EL (cell line): ENCODE measurements around the gene BABAM1.

Experiments
- DNase-seq: peaks from one replicate; pipeline ENCODE4 v3.0.0-alpha.2; 2016

Gene BABAM1

GRCh38 chr19:17303940-17304267 lies 36.7 kb downstream of the BABAM1 start:
- no peak for DNase-seq

DNA sequence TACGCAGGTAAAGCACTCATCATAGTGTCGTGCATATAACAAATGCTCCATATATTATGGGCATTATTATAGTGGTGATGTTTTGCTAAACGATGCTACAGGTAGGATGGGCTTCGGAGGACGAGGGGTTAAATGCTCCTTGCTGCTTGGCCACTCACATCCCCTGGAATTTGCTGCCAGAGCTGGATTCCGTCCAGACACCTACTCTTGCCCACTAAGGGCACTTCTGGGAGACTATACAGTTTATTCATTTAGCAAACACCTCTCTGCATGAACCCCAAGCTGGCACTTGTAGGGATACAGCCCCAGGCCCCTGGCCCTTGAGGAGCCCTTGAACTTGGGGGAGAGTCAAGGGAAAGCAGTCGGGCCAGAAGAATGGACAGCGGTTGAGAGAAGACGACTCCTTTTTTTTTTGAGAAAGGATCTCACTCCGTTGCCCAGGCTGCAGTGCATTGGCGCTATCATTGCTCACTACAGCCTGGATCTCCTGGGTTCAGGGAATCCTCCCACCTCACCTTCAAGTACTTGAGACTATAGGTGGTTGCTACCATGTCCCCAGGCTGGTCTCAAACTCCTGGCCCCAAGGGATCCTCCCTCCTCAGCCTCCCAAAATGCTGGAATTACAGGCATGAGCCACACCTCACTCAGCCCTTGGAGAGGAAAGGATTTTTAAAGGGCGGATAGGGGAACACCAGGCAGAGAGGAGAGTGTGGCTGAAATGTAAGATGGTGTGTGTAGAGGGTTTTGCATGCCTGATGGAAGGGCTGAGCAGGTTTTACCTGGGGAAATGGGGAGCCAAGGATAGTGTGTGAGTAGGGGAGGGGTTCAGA lies 37.4 kb downstream of the BABAM1 start:
- DNase-seq, result no peak

DNA sequence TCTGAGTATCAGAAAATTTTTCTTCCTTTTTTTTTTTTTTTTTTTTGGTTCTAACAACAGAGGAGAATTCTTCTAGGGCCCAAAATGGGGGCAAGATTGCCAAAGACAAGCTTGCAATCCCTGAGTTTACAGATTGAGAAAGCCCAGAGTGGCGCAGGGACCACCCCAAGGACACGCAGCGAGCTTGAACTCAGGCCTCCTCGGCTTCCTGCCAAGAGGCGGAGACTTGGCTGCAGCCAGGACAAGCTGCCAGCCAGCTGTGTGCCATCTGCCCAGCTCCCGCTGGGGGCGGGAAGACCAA lies 37.9 kb downstream of the BABAM1 start:
- no peak for DNase-seq

GRCh38 chr19:17305517-17306284 lies 38.5 kb downstream of the BABAM1 start, which contains the start of gene MRPL34:
Gene MRPL34, plus strand, starts transcription at chr19:17305872. Its CDS starts 21 bp downstream, at chr19:17305893.
- peak; percentile 99 for DNase-seq

DNA sequence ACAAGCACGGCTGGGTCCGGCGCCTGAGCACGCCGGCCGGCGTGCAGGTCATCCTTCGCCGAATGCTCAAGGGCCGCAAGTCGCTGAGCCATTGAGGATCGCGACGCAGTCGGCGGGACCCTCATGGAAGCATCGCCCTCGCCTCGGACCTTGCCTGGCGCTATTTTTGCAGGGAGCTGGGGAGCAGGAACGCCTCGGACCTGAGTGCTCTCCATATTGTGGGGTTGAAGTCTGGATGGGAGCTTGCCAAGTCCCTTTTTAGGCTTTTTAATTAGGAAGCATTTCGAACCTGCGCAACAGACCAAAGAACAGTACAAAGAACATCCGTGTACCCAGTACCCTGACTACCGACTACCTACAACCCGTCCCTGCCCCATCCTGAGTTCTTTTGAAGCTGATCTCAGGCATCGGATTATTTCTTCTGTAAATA lies 39.1 kb downstream of the BABAM1 start:
- DNase-seq, result no peak

- no peak for DNase-seq
These were observed 40.7 kb downstream of the BABAM1 start for GRCh38 chr19:17307876-17308377.

DNA sequence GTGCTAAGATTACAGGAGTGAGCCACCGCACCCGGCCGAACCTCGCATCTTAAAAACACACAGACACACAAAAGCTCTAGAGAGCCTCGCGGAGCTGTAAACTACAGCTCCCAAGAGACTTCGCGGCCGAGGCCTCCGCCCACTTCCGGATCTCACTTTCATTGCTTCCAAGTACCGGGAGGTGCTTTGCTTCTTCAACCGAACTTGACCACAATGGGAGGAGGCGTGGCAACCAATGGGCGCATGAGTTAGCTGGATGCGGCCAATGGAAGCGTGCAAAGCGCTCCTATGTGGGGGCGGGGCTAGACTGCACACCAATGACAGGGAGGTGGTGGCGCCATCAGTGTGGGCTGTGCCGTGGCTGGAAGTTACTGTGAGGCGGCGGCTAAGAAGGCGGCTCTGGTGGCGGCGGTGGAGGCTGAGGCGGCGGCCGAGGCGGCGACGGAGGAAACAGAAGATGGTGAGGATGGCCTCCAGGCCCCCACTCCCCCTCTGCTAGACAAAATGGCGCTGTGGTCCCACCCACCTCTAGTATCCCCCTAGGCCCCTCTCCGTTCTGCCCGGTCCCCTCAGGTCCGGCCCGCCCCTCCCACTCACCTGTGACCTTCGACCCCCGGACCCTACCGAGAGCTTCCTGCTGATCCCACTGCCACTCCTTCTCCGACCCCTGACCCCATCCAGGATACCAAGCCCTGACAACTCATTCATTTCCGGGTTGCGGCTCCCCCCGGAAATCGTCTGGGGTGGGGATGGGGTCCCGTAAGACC lies 42.1 kb downstream of the BABAM1 start, which contains the start of gene DDA1:
DDA1 (plus strand) TSS at position 366 of the 767 bp plus-strand sequence; CDS start at position 458, 92 bp downstream.
- peak; percentile 100 for DNase-seq

DNA sequence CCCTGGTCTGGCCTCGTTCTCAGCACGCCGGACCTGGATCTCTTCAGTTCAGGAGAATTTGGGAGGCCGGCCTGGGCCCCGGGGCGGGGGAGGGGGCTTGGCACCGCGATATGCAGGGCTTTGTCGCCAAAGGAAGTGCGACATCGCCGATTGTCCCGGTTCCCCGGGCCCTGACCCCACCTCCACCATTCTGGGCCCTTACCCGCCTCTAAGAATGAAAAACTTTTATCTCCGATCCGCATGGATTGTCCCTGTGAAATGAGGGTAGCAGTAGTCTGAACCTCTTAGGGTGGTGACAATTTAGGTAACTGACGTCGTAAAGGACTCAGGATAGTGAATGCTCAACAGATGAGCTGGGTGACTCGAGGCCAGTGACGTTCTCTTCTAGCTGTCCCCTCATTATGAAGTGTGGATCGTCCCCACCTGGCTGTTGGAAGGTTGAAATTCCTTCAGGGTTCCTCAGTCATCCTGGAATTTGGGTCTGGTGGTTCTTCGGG lies 42.8 kb downstream of the BABAM1 start:
- no peak for DNase-seq

DNA sequence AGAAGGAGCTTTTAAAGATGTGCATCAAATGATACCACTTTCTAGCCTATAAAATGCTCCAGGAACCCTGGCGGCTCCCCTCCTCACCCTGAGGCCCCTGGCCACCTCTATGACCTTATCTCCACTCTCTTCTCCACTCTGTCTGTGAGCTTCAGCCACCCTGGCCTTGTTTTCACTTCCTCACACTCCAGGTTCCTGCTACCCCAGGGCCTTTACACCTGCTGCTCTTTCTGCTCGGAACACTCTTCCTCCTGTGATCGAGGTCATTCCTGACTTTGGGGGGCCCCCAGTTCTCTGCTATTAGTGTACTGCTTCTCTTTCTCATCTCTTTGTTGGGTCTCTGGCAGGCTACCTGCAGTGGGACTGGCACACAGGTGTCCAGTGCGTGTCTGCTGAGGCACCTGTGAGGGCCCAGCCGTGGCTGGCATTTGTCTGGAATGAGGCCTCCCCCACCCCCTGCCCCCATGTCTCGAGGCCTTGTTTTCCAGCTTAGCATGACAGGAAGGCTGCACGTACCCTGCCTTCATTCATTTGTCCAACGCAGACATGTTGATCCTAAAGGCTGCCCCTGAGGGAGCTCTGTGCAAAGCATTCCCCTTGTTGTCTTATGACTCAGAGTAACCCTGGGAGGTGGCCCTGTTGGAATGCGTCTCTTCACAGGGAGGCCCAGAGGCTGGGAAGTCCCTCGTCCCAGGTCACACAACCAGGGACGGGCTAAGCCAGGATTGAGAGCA lies 44.4 kb downstream of the BABAM1 start:
- DNase-seq, result peak; percentile 89

DNA sequence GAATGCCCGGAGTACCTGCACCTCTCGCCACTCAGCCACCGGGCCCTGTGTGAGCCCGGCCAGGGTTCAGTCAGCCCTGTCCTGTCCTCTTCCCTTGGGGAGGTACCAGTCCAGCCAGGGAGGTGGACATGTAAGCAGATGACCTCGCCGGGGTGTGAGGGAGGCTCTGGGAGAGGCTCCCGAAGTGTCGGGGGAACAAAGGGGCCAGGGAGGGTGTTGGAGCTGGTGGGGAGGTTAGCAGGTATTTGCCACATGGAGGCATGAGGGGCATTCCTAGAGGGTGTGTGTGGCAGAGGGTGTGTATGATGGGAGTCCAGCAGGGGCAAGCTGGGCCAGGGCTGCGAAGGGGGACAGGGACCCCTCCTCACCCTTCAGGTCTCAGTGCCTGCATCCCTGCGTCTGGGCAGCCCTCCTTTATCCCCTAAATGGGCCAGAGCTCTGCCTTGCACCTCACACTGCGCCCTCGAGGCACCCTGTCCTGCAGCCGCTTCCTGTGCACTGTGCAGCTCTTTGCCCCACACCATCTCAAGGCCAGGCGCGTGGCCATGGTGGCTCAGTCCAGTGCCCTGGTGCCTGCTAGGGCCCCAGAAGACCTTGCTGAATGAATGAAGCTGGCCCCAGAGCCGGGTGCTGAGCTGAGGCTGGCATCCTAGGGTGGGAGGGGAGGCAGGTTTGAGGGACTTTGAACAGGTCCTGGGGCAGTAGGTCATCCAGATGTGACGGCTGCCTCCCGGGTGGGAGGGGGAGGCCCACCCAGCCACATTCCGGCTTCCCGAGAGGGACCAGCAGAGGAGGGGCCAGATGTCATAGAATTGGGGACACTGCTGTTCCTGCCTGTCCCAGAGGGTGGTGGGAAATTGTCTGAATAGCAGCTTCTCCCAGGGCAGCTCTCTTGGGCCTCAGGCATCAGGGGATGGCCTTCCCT lies 45.2 kb downstream of the BABAM1 start:
- DNase-seq, result no peak

DNA sequence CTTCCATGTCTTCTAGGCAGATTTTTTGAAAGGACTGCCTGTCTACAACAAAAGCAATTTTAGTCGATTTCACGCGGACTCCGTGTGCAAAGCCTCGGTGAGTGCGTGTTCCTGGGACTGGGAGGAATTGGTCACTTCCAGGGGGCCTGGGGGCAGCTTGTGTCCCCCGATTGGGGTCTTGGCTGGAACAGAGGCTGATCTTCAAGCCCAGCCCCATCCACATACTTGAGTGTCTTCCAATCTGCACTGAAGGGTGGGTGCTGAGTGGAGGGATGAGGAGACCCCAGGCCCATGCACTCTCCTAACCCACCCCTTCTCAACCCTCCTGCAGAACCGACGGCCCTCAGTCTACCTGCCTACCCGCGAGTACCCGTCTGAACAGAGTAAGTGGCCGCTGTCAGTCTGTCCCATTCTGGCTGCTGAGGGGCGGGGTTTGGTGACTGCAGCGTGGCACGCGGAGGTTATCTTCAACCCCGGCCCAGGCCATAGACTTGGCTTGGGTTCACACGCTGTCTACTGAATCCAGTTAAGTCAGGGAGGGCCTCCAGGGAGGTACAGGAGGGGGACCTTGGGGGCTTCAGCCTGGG lies 46.9 kb downstream of the BABAM1 start:
- no peak for DNase-seq

DNA sequence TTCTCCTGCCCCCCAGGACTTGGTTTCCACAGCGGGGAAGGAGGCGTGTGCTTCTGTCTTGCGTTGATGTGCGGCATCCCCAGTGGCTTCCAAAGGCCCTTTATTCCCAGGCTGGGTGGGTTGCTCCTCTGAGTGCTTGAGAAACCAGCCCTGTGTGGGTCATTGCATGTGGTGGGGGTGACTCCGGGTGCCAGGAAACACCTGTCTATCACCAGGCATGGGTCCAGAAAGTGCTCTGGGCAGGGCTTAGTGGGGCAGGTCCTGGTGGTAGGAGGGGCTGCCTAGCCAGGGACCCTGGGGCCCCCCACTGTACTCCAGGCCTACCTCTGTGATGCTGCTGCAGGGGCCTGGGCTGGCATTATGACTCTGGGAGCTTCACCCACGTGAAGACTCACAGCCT lies 51.7 kb downstream of the BABAM1 start:
- no peak for DNase-seq

GRCh38 chr19:17319473-17320238 lies 52.4 kb downstream of the BABAM1 start:
- no peak for DNase-seq

DNA sequence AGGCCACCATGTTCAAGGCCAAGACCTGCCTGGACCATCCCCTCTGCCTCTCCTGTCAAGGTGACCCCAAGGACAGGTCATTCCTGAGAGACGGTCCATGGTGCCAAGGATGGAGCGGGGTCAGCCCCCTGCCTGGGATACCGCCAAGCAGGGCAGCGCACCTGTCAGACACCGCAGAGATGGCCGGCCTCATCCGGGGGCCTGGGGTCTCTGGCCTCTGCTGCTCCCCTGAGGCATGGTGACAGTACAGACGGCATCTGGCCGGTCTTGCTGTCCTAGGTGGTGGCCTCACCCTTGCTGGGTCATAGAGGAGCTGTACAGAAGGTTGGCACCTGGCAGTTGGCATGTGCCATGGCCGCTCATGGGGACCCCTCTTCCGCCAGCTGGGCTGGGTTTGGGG lies 53.2 kb downstream of the BABAM1 start:
- DNase-seq, result no peak

- DNase-seq, result no peak
These were observed 54.6 kb downstream of the BABAM1 start for GRCh38 chr19:17321655-17322489.

DNA sequence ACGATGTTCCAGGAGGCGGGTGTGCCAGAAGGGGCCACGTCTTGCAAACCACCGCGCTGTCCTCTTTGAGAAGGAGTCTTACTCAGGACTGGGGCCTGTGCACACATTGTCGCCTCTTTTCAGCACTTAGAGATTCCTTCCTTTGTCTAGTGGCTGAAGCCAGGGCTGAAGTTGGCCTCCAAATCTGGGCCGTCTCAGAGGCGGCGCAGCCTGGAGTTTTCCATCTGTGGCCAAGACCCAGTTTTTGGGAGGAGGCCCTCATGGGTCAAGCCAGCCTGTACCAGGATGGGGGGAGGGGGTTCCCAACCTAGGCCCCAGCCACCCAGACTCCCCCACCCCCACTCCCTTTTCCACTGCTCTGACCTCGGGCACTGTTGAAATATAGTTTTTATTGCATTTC lies 55.6 kb downstream of the BABAM1 start:
- DNase-seq, result no peak

DNA sequence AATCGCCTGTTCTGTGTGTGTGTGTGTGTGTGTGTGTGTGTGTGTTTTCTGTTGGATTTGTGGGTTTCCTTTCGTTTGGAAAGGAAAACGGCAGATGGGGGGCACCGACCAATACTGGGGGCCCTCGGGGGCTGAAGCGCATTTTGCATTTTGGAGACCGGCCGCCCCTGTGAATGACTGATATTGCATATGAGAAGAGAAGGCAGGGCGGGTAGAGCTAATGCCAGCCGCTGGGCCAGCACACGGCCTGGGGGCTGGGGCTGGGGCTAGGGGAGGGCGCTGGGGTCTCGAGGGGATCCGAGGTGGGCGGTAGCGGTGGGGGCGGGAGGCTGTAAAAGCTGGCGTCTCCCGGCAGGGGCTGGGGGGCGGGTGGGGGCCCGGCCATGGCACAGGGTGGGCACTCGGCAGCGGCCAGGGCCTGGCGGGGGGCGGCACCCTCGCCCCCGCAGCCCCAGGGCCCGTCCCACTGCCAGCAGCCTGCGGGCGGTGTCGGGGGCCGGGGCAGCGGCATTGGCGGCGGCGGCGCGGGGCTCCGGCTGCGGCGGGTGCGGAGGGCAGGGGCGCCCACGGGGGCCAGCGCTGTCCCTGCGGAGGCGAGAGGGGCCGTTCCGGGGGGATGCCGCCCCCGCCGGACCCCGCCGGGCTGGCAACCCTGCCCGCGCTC lies 56.2 kb downstream of the BABAM1 start:
- DNase-seq, result no peak

DNA sequence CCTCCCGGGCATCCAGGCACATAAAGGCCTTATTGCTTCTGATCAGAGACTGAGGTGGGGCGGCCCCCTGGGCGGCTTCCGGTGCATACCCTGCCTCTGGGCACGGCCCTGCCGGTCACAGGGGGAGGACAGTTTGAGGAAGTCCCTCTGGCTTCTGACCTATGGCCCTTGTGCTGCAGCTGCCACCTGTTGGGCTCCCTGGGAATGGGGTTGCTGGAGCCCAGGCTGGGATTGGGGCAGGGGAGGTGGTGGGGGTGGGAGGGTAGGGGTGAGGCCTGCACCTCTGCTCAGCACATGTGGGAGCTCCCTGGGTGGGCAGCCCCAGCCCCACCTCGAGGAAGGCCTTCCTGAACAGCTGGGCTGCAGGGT lies 56.7 kb downstream of the BABAM1 start:
- no peak for DNase-seq
